Erythroblast (primary cell): ENCODE measurements around the gene AMOTL1.

Source experiments
- GATA1 ChIP-seq: IDR thresholded peaks from 2 replicates; pipeline ENCODE4 v1.6.1; 2011; ENCODE audit warnings: low read depth, mild to moderate bottlenecking, control low read depth, low read length, moderate library complexity
- POLR2A ChIP-seq: IDR thresholded peaks from 2 replicates; pipeline ENCODE4 v1.6.1; 2011; ENCODE audit warnings: mild to moderate bottlenecking, low read length

GRCh38 chr11:94775567-94776327 is 7.6 kb downstream of the AMOTL1 start:
- TF ChIP-seq POLR2A (no peak), GATA1 (no peak)
